ENCODE measurements around the gene PRX. TPM values are rescaled to one million over a fixed set of nuclear protein-coding genes. Genes with fewer than 3 reads are reported as not detected.
A peak's percentile ranks its signal among the peaks of the same experiment; 100 is the strongest.

Gene PRX
- total RNA-seq, 1 experiment from 2014 or later: 4.8 TPM

DNA sequence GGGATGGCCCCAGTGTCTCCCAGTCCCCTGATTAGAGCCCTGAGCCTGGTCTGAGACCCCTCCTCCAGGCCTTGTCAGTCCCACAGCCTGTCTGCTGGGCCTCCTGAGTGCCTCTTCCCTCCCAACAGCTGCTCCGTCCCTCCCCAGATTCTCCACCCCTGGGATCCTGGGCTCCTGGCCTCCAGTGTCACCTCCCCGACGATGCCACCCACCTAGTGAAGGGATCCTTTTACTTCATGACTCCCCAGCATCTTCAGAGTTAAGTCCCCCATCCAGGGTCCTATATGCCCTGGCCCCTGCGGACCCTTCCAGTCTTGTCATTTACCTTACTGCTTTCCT is 4.4 kb upstream of the PRX start:
- Histone ChIP-seq H3K4me3 (replicated peaks in 1 of 2; ENCODE audit: low read depth in 1 of 2, low read length in 2 of 2) (no peak overlapping the region), H3K36me3 (ENCODE audit: control insufficient read depth in 1 of 2, insufficient read depth in 2 of 2, low read length in 2 of 2) (peaks cover 5% of the 10 kb centered on the region in 2 experiments; a peak in 2 of 4 replicates), H2AFZ (ENCODE audit: low read depth, low read length, poor library complexity, severe bottlenecking) (no peak overlapping the region), H3K9ac (ENCODE audit: low read length) (peak overlapping the region; percentile 37), H3K27me3 (ENCODE audit: insufficient read depth, low read length) (no peaks in the 10 kb centered on the region), H3K9me2 (ENCODE audit: insufficient read depth) (no peaks in the 10 kb centered on the region), H3K4me1 (ENCODE audit: control insufficient read depth in 1 of 2, insufficient read depth in 2 of 2, low read length in 2 of 2) (peaks cover 40 to 79% of the 10 kb centered on the region in 2 experiments), H3K27ac (ENCODE audit: low read depth, low read length) (peak overlapping the region; percentile 68), H3K4me2 (ENCODE audit: low read length) (peak overlapping the region; percentile 84), H3K9me3 (ENCODE audit: control insufficient read depth in 1 of 2, insufficient read depth in 1 of 2, low read depth in 1 of 2, low read length in 2 of 2) (no peaks in the 10 kb centered on the region), H3K79me2 (ENCODE audit: insufficient read depth, low read length) (peaks cover 8% of the 10 kb centered on the region), H4K20me1 (ENCODE audit: insufficient read depth) (no peaks in the 10 kb centered on the region)
- intact Hi-C loops (cut with micrococcal nuclease): loop anchor here (1.0 kb wide), 1 partner anchor 13 kb away; no protein-coding TSS in a partner anchor
- no peak for TF ChIP-seq RAD21 (IDR thresholded peaks at IDR 0.05; ENCODE audit: low read depth)
- TF ChIP-seq, protein P1, sequence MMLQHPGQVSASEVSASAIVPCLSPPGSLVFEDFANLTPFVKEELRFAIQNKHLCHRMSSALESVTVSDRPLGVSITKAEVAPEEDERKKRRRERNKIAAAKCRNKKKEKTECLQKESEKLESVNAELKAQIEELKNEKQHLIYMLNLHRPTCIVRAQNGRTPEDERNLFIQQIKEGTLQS (IDR thresholded peaks at IDR 0.05): no peak
- TF ChIP-seq SP1 (IDR thresholded peaks at IDR 0.05; ENCODE audit: low read depth): no peak
- TF ChIP-seq CEBPB (IDR thresholded peaks at IDR 0.05; ENCODE audit: low read depth): no peak
- no peak for TF ChIP-seq FOSL1 (IDR thresholded peaks at IDR 0.05; ENCODE audit: low read depth)
- TF ChIP-seq ZFX (IDR thresholded peaks at IDR 0.05): no peak
- BruUV-seq (replicated peaks): no TSS peak
- RAD21 ChIA-PET (ENCODE audit: low non-redundant PET in 1 of 2, low total read pairs in 2 of 2, uncharacterized antibody in 2 of 2, unreplicated experiment in 2 of 2): no interaction called here
- CTCF ChIA-PET: no interaction called here
- DNase-seq (ENCODE audit: low read depth, low spot score) (no peak), ATAC-seq (no peak)
- POLR2A ChIA-PET: interaction anchor here (1.0 to 4.7 kb wide), 2 partner anchors 9 to 15 kb away, joined by 3 to 23 read pairs; partner anchors contain the start of gene SERTAD1

DNA sequence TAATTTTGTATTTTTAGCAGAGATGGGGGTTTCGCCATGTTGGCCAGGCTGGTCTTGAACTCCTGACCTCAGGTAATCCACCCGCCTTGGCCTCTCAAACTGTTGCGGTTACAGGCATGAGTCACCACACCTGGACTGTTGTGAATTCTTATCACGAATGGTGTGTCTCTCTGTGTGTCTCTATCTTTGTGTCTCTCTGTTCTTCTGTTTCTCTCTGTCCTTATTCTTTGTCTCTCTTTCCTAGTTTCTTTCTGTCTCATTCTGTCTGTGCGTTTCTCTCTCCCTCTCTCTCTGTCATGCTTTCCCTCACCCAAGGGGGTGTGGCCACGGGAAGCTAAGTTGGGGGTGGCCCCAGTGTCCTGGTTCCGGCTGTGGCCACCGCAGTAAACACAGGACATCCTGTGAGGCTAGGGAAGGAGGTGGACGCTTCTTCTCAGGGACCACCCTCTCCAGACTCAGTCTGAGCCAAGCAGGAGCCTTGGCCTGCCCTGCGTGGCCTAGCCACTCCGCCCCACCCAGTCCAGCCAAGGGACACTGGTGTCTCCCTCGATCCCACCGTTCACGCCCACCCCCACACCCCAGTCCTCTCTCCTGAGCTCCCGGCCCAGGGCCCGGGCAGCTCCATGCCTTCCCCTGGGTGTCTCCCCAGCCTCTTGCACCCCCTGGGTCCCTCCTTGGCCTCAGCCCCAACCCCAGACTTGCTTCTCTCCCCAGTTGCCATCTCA is 3.9 kb upstream of the PRX start:
- H3K9me3 ChIP-seq (ENCODE audit: control insufficient read depth in 1 of 2, insufficient read depth in 1 of 2, low read depth in 1 of 2, low read length in 2 of 2): no peaks in the 10 kb centered on the region
- H3K79me2 ChIP-seq (ENCODE audit: insufficient read depth, low read length): peaks cover 3% of the 10 kb centered on the region; the same call in 1 of the 2 replicates
- RAD21 ChIA-PET (ENCODE audit: low non-redundant PET in 1 of 2, low total read pairs in 2 of 2, uncharacterized antibody in 2 of 2, unreplicated experiment in 2 of 2): no interaction called here
- TF ChIP-seq, protein P2, sequence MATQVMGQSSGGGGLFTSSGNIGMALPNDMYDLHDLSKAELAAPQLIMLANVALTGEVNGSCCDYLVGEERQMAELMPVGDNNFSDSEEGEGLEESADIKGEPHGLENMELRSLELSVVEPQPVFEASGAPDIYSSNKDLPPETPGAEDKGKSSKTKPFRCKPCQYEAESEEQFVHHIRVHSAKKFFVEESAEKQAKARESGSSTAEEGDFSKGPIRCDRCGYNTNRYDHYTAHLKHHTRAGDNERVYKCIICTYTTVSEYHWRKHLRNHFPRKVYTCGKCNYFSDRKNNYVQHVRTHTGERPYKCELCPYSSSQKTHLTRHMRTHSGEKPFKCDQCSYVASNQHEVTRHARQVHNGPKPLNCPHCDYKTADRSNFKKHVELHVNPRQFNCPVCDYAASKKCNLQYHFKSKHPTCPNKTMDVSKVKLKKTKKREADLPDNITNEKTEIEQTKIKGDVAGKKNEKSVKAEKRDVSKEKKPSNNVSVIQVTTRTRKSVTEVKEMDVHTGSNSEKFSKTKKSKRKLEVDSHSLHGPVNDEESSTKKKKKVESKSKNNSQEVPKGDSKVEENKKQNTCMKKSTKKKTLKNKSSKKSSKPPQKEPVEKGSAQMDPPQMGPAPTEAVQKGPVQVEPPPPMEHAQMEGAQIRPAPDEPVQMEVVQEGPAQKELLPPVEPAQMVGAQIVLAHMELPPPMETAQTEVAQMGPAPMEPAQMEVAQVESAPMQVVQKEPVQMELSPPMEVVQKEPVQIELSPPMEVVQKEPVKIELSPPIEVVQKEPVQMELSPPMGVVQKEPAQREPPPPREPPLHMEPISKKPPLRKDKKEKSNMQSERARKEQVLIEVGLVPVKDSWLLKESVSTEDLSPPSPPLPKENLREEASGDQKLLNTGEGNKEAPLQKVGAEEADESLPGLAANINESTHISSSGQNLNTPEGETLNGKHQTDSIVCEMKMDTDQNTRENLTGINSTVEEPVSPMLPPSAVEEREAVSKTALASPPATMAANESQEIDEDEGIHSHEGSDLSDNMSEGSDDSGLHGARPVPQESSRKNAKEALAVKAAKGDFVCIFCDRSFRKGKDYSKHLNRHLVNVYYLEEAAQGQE (IDR thresholded peaks at IDR 0.05; ENCODE audit: low read depth): no peak
- TF ChIP-seq SP1 (IDR thresholded peaks at IDR 0.05; ENCODE audit: low read depth) (peak; percentile 64), POLR2AphosphoS5 (IDR thresholded peaks at IDR 0.05; ENCODE audit: low read depth, low read length) (peak; percentile 42), FOSL1 (IDR thresholded peaks at IDR 0.05; ENCODE audit: low read depth) (peak; percentile 78; the same call in 1 of the 2 replicates)
- no peaks in the 10 kb centered on the region for H3K27me3 ChIP-seq (ENCODE audit: insufficient read depth, low read length)
- H3K27ac ChIP-seq (ENCODE audit: low read depth, low read length): peak overlapping the region; percentile 68
- H3K36me3 ChIP-seq (ENCODE audit: control insufficient read depth in 1 of 2, insufficient read depth in 2 of 2, low read length in 2 of 2): peaks cover 0 to under 1% of the 10 kb centered on the region in 2 experiments; a peak in 1 of 4 replicates
- no TSS peak for BruUV-seq (replicated peaks)
- ATAC-seq (peak; percentile 47), DNase-seq (ENCODE audit: low read depth, low spot score) (no peak)
- intact Hi-C loops (cut with micrococcal nuclease): loop anchor here (1.0 kb wide), 1 partner anchor 13 kb away; no protein-coding TSS in a partner anchor
- CTCF ChIA-PET: interaction anchor here (0.7 kb wide), 1 partner anchor 104 kb away, joined by 3 read pairs; no protein-coding TSS in a partner anchor
- H3K4me1 ChIP-seq (ENCODE audit: control insufficient read depth in 1 of 2, insufficient read depth in 2 of 2, low read length in 2 of 2): peaks cover 40 to 79% of the 10 kb centered on the region in 2 experiments
- POLR2A ChIA-PET: interaction anchor here (1.0 to 4.7 kb wide), 2 partner anchors 9 to 14 kb away, joined by 3 to 23 read pairs; partner anchors contain the start of gene SERTAD1
- H3K9ac ChIP-seq (ENCODE audit: low read length): peak overlapping the region; percentile 37
- peak overlapping the region; percentile 50 for H2AFZ ChIP-seq (ENCODE audit: low read depth, low read length, poor library complexity, severe bottlenecking)
- no peaks in the 10 kb centered on the region for H3K9me2 ChIP-seq (ENCODE audit: insufficient read depth)
- peak overlapping the region; percentile 17 to 49; a peak in 3 of 4 replicates for H3K4me3 ChIP-seq (replicated peaks in 1 of 2; ENCODE audit: low read depth in 1 of 2, low read length in 2 of 2)
- H3K4me2 ChIP-seq (ENCODE audit: low read length): peak overlapping the region; percentile 84
- H4K20me1 ChIP-seq (ENCODE audit: insufficient read depth): no peaks in the 10 kb centered on the region
